ENCODE measurements around the gene MARK3.
"Not testable (repeated sequence)": the region's sequence is repeated elsewhere in the genome, so short reads cannot be mapped to it uniquely, and the experiment has no call there.

MARK3 gene

GRCh38 chr14:103353362-103353761 lies 31.9 kb upstream of the MARK3 start:
- no peaks in the 10 kb centered on the region for H3K27me3 ChIP-seq (ENCODE audit: insufficient read depth, low read length, poor library complexity)
- no peaks in the 10 kb centered on the region for H3K79me2 ChIP-seq (ENCODE audit: insufficient read depth, low read length)
- H3K4me3 ChIP-seq (ENCODE audit: low read depth in 1 of 2, low read length in 2 of 2) = no peak overlapping the region
- H4K20me1 ChIP-seq (ENCODE audit: insufficient read depth, low read length) = no peaks in the 10 kb centered on the region
- peaks cover 8% of the 10 kb centered on the region for H3K4me1 ChIP-seq (ENCODE audit: insufficient read depth, low read length)
- H3K36me3 ChIP-seq (ENCODE audit: insufficient read depth, low read length) = no peaks in the 10 kb centered on the region
- DNase-seq = no peak
- H3K4me2 ChIP-seq (ENCODE audit: insufficient read depth, low read length) = no peak overlapping the region
- TF ChIP-seq EZH2 (IDR thresholded peaks at IDR 0.05; ENCODE audit: borderline replicate concordance, low read depth, low read length, severe bottlenecking) = no peak
- TF ChIP-seq CTCF (IDR thresholded peaks at IDR 0.05; ENCODE audit: borderline replicate concordance, extremely low read depth, low read length, poor library complexity, severe bottlenecking) = no peak
- no peak overlapping the region for H3K9ac ChIP-seq (ENCODE audit: low read depth, low read length)
- ATAC-seq (ENCODE audit: insufficient read depth, low read depth) = no peak
- H2AFZ ChIP-seq (ENCODE audit: low read depth, low read length) = no peak overlapping the region
- H3K27ac ChIP-seq (ENCODE audit: low read length) = no peak overlapping the region
- H3K9me3 ChIP-seq (ENCODE audit: insufficient read depth, low read length, severe bottlenecking) = no peaks in the 10 kb centered on the region

GRCh38 chr14:103354141-103354540 lies 31.1 kb upstream of the MARK3 start:
- H3K4me3 ChIP-seq (ENCODE audit: low read depth in 1 of 2, low read length in 2 of 2) = no peak overlapping the region
- no peak for DNase-seq
- no peaks in the 10 kb centered on the region for H3K36me3 ChIP-seq (ENCODE audit: insufficient read depth, low read length)
- no peaks in the 10 kb centered on the region for H3K79me2 ChIP-seq (ENCODE audit: insufficient read depth, low read length)
- no peak overlapping the region for H3K9ac ChIP-seq (ENCODE audit: low read depth, low read length)
- ATAC-seq (ENCODE audit: insufficient read depth, low read depth) = no peak
- no peak overlapping the region for H3K27ac ChIP-seq (ENCODE audit: low read length)
- H3K4me2 ChIP-seq (ENCODE audit: insufficient read depth, low read length) = no peak overlapping the region
- H3K4me1 ChIP-seq (ENCODE audit: insufficient read depth, low read length) = peaks cover 8% of the 10 kb centered on the region
- TF ChIP-seq CTCF (IDR thresholded peaks at IDR 0.05; ENCODE audit: borderline replicate concordance, extremely low read depth, low read length, poor library complexity, severe bottlenecking) (no peak), EZH2 (IDR thresholded peaks at IDR 0.05; ENCODE audit: borderline replicate concordance, low read depth, low read length, severe bottlenecking) (no peak)
- no peaks in the 10 kb centered on the region for H3K27me3 ChIP-seq (ENCODE audit: insufficient read depth, low read length, poor library complexity)
- no peaks in the 10 kb centered on the region for H3K9me3 ChIP-seq (ENCODE audit: insufficient read depth, low read length, severe bottlenecking)
- no peaks in the 10 kb centered on the region for H4K20me1 ChIP-seq (ENCODE audit: insufficient read depth, low read length)
- H2AFZ ChIP-seq (ENCODE audit: low read depth, low read length) = no peak overlapping the region

GRCh38 chr14:103356024-103356682 lies 29.1 kb upstream of the MARK3 start:
- Histone ChIP-seq H3K9ac (ENCODE audit: low read depth, low read length) (no peak overlapping the region), H3K4me3 (ENCODE audit: low read depth in 1 of 2, low read length in 2 of 2) (no peak overlapping the region), H3K36me3 (ENCODE audit: insufficient read depth, low read length) (no peaks in the 10 kb centered on the region), H3K79me2 (ENCODE audit: insufficient read depth, low read length) (no peaks in the 10 kb centered on the region), H2AFZ (ENCODE audit: low read depth, low read length) (peak overlapping the region; percentile 29; the same call in 1 of the 2 replicates), H3K4me2 (ENCODE audit: insufficient read depth, low read length) (no peak overlapping the region), H3K27me3 (ENCODE audit: insufficient read depth, low read length, poor library complexity) (no peaks in the 10 kb centered on the region), H3K9me3 (ENCODE audit: insufficient read depth, low read length, severe bottlenecking) (no peaks in the 10 kb centered on the region), H3K4me1 (ENCODE audit: insufficient read depth, low read length) (peaks cover 8% of the 10 kb centered on the region), H3K27ac (ENCODE audit: low read length) (no peak overlapping the region), H4K20me1 (ENCODE audit: insufficient read depth, low read length) (no peaks in the 10 kb centered on the region)
- TF ChIP-seq CTCF (IDR thresholded peaks at IDR 0.05; ENCODE audit: borderline replicate concordance, extremely low read depth, low read length, poor library complexity, severe bottlenecking) = no peak
- no peak for TF ChIP-seq EZH2 (IDR thresholded peaks at IDR 0.05; ENCODE audit: borderline replicate concordance, low read depth, low read length, severe bottlenecking)
- ATAC-seq (ENCODE audit: insufficient read depth, low read depth) (peak; percentile 59; the same call in 1 of the 3 replicates), DNase-seq (no peak)

GRCh38 chr14:103357552-103357951 lies 27.7 kb upstream of the MARK3 start:
- not testable (repeated sequence) for DNase-seq; H3K4me3 ChIP-seq (ENCODE audit: low read depth in 1 of 2, low read length in 2 of 2); H3K27me3 ChIP-seq (ENCODE audit: insufficient read depth, low read length, poor library complexity); H3K27ac ChIP-seq (ENCODE audit: low read length); H3K36me3 ChIP-seq (ENCODE audit: insufficient read depth, low read length); ATAC-seq (ENCODE audit: insufficient read depth, low read depth); H3K79me2 ChIP-seq (ENCODE audit: insufficient read depth, low read length); H4K20me1 ChIP-seq (ENCODE audit: insufficient read depth, low read length); H2AFZ ChIP-seq (ENCODE audit: low read depth, low read length); H3K9me3 ChIP-seq (ENCODE audit: insufficient read depth, low read length, severe bottlenecking); H3K9ac ChIP-seq (ENCODE audit: low read depth, low read length); H3K4me2 ChIP-seq (ENCODE audit: insufficient read depth, low read length)
- H3K4me1 ChIP-seq (ENCODE audit: insufficient read depth, low read length) = peaks cover 12% of the 10 kb centered on the region

All from DND-41 (cell line).